CD4-positive, alpha-beta T cell treated with Interleukin-4 for 4 hours (primary cell): ENCODE data around the gene ZNF444.
"Not testable (repeated sequence)": the region's sequence is repeated elsewhere in the genome, so short reads cannot be mapped to it uniquely, and the experiment has no call there.

Experiments used
- DNase-seq: peaks from one replicate; pipeline ENCODE4 v3.0.0-alpha.2; 2020

The ZNF444 gene

DNA sequence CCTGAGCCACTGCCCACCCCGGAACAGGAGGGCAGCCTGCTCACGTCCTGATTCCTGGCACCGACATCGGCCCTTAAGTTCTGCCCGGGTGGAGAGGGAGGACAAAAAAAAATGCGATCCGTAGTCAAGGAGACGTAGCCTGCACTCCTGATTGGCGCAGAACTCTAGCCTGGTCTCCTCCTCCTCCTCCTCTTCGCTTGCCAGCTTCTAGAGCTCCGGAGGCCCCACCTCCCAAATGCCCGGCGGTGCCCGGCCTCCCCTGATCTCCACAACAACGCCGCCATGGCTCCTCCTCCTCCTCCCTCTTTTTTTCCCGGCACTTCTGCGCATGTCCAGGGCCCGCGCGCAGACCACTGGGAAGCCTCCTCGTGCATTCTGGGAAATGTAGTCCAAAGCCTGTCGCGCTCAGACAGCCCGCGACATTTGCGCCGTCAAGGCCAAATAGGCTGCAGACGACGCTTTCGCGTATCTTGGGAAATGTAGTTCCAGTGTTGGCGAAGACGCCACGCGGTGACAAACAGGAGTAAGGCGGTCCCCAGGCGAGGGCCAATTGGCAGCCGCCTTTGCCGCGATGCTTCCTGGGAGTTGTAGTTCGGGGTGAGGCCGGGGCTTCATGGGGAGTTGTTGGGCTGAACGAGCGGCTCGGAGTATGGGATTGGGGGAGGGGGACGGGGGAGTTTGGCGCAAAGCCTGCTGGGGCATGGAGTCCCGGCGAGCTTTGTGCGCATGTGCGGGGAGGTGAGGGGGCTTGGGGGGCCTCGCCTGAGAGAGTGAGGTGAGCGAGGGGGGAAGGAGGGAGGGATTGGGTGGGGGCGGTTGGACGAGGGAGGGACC, at the start of gene ZNF444:
Gene ZNF444, plus strand, starts transcription at position 705 of the 834 bp plus-strand sequence. CDS start 5,625 bp downstream, outside the sequence.
- DNase-seq, result peak; percentile 100

DNA sequence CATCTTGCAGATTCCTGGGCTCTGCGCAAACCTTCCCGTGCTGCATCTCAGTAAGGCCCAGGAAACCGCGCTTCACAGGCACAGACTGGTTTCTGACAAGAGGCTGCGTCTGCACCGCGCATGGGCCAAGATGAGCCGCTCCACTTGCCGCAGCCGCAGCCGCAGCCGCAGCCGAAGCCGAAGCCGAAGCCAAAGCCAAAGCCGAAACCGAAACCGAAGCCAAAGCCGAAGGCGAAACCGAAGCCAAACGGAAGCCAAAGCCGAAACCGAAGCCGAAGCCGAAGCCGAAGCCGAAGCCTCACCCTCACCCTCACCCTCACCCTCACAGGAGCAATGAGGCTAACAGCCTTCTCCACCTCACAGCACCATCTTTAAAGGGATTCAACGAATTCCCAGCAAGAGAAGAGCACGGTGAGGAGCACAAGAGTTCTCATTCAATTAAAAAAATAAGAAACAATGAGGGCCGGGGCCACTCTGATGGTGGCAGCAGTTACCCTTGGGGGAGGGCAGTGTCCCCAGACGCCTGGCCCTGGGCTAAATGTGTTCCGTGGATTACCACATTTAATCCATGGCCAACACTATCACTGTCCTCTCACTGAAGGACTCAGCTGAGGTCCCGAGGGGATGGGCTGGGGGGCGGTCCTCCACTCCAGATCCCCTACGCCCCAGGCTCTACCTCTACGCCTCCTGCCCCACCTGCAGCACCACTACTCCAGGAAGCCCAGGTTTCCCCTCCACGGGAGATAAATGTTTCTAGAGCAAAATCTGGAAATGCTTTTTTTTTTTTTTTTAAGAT, 49.1 kb upstream of the ZNF444 start:
- DNase-seq, result peak; percentile 8

DNA sequence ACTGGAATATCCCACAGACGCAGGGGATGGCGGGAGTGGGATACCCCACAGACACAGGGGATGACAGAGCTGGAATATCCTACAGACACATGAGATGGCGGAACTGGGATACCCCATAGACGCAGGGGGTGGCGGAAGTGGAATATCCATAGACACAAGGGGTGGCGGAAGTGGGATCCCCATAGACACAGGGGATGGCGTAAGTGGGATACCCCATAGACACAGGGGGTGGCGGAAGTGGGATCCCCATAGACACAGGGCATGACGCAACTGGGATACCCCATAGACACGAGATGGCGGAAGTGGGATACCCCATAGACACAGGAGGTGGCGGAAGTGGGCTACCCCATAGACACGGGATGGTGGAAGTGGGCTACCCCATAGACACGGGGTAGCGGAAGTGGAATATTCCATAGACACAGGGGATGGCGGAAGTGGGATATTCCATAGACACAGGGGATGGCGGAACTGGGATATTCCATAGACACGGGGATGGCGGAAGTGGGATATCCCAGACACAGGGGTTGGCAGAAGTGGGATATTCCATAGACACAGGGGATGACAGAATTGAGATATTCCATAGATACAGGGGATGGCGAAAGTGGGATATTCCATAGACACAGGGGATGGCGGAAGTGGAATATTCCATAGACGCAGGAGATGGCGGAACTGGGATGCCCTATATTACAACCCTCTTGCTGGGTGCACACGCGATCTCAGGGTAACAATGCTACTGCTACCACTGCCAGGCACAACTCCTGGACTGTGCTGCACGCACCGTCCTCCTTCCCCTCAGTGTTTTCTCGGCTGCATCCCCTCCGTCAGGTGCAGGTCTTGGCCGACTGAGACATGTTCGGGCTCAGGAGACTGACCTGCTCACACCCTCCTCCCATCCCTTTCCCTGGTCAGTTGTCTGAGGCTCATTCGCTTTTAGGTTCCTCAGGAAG, 48.1 kb upstream of the ZNF444 start:
- DNase-seq, result no peak

DNA sequence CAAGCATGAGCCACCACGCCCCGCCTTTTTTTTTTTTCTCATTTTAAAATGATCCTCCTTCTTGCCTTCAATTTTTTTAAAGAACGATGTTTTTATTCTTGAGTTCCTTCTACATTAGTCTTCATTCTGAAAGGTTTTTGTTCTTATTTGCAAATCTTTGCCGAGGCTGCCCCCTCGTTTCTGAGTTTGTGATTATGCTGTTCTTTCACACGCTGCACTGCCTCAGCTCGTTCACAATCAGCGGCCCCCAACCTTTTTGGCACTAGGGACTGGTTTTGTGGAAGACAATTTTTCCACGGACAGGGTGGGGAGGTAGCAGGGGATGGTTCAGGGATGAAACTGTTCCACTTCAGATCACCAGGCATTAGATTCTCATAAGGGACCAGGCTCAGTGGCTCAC, 46.6 kb upstream of the ZNF444 start:
- DNase-seq, result no peak

DNA sequence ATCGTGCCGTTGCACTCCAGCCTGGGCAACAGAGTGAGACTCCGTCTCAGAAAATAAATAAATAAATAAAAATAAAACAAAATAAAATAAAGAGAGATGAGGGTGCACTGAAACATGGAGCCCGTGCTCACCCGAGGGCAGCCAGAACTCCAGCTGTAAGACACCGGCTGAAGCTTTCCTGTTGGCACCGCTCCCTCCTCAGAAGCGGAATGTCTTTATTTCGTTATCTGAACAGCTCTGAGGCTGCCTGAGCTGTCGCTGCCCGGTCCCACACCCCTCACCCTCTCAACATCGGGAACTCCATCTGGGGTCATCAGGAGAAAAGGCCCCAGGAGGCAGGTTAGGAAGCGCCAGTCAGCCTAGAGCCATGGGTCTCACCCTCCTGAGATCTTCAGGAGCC, 44.4 kb upstream of the ZNF444 start:
- no peak for DNase-seq

DNA sequence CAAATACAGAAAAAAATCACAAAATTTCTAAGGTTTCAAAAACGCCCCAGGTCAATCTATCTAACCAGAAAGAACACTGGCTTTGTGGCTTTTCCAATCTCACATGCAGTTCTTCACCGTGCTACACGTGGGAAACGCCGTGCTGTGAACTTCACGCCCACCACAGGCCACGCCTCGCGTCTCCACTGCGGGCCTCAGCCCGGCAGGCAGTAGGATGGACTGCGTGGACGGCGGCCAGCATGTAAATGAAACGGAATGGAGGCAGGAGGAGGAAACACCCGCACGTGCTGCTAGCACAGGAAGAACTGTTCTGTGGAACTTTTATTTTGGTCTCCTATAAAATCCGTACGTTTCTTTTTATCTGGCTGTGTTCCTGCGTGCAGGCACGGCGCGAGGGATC, 43.8 kb upstream of the ZNF444 start:
- DNase-seq, result no peak

DNA sequence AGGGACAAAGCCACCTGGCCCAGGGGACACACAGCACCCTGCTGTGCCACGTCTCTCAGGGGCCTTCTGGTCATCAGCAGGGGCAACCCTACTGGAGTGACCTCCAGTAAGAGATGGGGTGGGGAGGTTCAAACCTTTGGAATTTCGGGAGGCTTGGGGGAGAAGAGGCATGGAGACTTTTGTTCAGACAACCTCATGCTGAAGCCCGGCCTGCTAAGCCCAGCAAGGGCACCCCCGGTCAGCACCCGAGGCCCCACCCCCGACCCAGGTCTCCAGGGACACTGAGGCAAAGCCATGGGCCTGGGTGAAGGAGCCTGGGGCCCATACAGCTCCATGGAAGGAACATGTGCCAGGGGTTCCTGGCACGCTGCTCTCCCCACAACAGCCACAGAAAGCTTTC, 43.3 kb upstream of the ZNF444 start:
- DNase-seq, result no peak

DNA sequence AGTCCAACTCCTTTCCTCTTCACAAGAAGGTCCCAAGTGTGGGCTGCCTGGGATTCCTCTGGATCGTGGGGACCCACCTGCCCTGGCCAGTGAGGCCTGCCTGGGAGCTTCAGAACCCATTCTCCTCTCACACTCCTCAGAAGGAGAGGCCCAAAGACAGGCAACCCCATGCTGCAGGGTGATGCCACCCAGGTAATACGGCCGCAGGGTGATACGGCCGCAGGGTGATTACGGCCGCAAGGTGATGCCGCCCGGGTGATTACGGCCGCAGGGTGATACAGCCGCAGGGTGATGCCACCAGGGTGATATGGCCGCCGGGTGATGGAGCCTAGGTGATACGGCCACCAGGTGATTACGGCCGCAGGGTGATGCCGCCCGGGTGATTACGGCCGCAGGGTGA, 42.9 kb upstream of the ZNF444 start:
- DNase-seq, result not testable (repeated sequence)

DNA sequence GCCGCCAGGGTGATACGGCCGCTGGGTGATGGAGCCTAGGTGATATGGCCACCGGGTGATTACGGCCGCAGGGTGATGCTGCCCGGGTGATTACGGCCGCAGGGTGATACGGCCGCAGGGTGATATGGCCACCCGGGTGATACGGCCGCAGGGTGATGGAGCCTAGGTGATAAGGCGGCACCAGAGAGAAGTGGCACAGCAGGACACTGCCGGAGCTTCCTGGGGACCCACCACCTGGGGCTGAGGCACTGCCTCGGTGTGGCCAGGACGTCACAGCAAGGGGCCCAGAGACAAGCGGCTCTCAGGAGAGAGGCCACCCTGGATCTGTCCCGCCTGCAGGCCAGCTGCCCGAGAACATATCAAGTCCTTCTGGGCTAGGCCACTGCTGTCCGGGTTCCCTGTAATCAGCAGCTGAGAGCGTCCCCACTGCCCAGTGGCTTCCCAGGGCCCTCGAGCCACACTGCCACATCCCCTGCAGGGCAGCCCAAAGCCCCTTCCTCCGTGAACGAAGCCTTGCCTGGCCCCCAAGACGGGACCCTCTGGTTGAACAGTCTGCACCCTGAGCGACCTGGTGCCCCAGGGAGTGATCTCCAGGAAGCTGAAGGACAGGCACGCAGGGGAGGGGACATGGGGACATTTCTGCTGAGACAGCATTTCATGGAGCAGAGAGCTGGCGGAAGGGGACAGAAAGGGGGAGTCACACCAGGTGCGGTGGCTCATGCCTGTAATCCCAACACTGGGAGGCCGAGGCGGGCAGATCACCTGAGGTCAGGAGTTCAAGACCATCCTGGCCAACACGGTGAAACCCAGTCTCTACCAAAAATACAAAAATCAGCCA, 42.1 kb upstream of the ZNF444 start:
- DNase-seq, result no peak

DNA sequence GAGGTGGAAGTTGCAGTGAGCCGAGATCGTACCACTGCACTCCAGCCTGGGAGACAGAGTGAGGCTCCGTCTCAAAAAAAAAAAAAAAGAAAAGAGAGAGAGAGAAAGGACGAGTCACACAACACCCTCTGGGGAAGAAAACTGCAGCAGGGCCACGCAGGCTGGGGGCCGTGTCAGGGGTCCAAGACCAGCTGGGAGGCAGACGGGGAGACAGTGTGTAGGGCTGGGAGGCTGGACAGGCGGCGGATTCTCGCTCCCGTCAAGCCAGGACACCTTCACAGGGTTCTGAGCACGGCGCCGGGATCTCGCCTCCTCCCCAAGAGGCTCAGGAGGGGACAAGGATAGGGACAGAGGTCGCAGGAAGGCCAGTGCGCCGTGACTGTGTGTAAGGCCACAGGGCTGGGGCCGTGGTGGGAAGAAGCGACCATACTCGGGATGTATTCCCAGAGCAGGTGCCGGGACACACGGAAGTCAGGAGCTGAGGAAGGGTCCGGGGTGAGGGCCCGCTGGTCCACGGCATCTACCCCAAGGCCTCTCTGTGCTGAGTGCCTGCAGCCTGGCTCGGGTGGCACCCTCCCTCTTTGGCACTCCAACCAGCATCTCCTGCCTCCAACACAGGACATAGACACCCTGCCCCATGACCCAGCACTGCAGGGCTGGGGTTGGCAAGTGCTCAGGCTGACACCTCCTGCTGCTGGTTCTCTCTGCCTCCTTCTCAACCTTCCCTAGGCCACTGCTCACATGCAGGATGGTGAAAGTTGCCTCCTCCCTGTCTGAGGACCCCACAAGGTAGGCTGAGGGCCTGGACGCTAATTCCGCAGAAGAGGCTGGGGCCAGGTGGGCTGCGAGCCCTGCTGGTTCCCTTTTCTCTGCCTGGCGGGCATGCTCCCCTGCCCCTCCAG, 41.2 kb upstream of the ZNF444 start:
- no peak for DNase-seq

DNA sequence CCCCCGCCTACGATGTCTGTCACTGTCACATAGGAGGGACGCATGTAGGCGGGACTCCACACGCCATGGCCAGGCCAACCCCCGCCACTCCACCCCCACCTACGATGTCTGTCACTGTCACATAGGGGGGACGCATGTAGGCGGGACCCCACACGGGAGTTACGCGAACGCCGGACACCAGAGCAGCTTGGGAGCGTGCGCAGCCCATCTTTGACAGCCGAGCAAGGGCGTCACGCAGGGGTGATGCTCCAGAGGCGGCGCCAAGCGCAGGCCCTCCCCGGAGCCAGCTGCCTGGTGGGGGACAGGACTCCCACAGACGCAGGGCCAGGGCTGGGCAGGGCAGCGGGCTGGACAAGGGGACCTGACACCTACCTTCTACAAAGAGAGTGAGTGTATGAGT, 40.0 kb upstream of the ZNF444 start:
- DNase-seq, result no peak

DNA sequence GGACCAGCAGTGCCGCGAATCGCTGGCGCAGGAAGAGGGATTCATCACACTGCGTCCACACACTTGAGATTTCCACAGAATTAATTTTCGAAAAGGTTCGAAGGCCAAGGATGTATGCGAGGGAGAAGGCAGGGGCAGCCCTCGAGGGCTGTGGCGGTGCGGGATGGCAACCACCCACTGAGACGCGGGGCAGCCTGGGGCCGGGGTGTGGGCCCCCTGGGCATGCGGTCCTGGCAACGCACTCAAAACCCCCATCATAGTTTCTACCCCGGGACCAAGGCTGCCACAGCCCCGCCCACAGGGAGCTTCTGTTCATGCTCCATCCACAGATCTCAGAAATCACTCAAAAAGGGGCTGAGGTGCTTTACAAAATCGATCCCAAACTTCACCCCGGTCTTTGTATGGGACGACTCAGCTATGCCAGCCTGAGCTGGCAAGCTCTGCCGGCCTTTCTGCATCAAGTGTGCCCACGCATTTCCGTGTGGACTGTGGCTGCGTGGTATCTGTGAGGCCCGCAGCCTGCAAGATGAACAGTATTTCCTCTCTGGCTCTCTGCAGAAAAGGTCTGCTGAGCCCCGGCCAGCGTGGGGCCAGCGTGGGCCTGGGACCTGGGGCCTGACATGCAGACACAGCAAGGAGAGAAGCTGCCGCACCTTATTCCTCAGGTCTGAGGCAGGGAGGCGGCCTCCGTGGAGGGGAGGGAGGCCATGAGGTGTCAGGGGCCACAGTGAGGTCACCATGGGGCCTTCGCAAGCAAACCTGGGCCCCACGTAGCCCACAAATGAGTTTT, 39.1 kb upstream of the ZNF444 start:
- no peak for DNase-seq

DNA sequence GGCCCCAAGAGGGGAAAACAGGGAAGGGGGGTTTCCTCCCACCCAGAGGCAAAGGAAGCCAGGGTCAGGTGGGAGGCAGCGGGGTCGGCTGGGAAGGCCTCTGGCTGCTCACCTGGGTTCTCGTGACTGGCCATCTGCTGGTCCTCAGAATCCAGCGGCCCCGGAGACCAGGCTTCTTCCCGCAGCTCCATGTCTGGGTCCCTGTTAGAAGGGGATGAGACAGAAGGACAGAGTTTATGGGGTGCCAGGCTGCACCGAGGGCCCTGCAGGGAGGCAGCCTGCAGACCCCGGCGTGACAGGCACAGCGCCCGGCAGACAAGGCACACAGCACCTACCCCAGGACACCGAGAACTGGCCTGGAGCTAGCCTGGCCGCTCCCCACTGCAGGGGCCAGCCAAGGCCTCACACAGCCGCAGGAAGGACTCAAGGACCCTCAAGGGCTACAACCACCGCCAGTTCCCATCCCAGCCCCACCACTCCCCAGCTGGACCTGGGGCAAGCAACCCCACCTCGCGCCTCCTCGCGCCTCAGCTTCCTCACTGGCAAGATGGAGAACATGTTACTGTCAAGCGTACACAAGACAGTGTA, 38.0 kb upstream of the ZNF444 start:
- no peak for DNase-seq

DNA sequence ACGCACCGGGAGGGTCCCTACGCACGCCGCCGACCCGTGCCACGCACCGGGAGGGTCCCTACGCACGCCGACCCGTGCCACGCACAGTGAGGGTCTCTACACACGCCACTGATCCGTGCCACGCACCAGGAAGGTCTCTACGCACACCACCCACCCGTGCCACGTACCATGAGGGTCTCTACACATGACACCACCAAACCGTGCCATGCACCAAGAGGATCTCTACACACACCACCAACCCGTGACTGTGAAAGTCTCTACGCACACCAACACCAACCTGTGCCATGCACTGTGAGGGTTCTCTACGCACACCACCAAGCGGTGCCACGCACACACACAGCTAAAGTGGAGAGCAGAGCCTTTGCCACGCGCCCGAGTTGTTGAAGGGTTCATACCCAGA, 36.7 kb upstream of the ZNF444 start:
- DNase-seq, result no peak

DNA sequence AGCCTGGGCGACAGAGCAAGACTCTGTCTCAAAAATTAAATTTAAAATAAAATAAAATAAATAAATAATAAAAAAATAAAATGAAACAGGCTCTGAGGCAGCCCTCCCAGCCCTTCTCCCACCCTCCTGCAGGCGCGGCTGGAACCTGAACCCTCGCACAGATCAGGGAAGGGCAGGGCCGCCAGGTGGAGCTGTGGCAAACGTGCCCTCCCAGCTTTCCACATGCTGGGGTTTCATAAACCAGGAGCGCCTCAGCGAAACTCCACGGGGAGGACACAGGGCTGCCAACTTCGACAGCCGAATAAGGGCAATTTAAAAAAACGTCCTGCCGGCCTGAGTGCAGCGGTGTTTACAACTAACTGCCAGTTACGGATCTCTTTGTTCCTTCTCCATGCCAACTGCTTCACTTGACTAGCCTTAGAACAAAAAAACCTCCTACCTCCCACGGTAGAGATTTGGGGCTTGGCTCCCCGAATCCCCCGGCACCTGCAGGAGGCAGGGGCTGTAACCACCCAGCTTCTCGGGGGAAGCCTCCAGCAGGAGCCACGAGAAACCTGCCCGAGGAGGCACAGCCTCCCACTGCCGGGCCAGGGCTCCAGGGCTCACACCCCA, 35.9 kb upstream of the ZNF444 start:
- peak; percentile 26 for DNase-seq

DNA sequence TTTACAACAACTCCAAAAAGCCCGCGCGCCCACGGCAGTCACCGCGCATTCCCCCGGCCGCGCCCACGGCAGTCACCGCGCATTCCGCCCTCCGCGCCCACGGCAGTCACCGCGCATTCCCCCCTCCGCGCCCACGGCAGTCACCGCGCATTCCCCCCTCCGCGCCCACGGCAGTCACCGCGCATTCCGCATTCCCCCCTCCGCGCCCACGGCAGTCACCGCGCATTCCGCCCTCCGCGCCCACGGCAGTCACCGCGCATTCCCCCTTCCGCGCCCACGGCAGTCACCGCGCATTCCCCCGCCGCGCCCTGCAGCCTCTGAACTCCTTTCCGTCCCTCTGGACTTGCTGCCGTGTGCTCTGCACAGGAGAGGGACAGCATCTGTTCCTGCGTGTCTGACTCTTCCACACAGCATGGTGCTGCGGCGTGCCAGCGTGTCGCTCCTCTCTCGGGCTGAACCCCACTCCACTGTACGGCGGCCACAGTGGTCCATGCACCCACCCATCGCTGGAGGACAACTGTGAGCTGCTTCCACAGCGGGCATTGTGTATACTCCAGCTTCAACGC, 35.2 kb upstream of the ZNF444 start:
- DNase-seq, result not testable (repeated sequence)

DNA sequence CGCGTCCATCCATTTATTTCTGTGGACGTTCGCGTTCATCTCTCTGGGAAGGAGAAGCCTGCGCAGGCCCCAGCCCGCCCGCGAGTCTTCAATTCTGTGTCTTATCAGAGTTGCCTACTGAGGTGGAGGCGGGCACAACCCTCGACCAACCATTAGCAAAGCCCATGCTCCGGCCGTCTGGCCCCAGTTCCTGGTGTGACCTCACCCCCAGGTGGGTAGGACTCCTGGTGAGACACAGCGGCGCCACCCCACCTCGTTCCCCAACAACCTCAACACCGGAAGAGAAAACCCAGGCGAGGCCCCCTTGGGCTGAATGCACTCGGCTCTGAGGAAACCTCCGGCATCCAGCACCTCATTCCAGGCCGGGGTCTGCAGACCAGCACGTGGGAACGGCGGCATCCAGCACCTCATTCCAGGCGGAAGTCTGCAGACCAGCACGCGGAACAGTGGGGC, 34.7 kb upstream of the ZNF444 start:
- no peak for DNase-seq

DNA sequence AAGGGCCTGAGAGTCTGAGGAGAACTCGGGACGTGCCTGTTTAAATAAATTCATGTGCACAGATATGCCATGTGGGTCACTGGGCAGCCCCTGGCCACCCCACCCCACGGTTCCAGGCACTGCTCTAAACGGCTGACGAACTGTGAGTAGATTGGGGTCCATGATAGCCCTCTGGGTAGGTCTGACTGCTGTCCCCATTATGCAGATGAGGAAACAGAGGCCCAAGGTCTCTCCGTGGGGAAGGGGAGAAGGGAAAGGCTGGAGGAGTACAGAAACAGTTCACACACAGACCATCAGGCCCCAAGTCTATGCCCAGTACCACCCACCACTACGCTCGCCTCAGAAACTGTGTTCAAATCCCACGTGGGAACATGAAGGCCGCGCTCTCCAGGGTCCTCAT, 34.1 kb upstream of the ZNF444 start:
- DNase-seq, result no peak
